Measurements from ENCODE around the gene ST7L.
"Not testable (repeated sequence)": the region's sequence is repeated elsewhere in the genome, so short reads cannot be mapped to it uniquely, and the experiment has no call there.

Gene ST7L

GRCh38 chr1:112492076-112492475, 126.9 kb downstream of the ST7L start:
- no peak for DNase-seq (ENCODE audit: low spot score)

DNA sequence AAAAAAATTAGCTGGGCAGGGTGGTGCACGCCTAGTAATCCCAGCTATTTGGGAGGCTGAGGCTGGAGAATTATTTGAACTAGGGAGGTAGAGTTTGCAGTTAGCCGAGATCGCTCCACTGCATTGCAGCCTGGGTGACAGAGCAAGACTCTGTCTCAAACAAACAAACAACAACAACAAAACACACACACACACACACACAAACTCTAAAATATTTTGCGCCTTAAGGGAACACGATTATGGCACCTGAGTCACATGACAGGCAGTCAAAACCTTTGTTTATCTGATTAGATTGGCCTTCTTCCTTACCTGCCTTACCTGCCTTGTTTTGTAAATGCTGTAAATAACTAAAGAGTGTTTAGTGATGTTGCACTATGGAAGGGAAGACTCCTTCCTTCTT, 130.8 kb downstream of the ST7L start:
- DNase-seq (ENCODE audit: low spot score) = no peak

DNA sequence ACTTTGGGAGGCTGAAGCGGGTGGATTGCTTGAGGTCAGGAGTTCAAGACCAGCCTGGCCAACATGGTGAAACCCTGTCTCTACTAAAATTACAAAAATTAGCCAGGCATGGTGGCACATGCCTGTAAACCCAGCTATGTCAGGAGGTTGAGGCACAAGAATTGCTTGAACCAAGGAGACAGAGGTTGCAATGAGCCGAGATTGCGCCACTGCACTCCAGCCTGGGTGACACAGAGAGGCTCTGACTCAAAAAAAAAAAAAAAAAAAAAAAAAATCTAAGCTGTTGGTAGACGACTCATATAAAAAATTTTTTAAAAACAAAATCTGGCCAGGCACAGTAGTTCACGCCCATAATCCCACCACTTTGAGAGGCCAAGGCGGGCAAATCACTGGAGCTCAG, 131.3 kb downstream of the ST7L start:
- DNase-seq (ENCODE audit: low spot score) = not testable (repeated sequence)

DNA sequence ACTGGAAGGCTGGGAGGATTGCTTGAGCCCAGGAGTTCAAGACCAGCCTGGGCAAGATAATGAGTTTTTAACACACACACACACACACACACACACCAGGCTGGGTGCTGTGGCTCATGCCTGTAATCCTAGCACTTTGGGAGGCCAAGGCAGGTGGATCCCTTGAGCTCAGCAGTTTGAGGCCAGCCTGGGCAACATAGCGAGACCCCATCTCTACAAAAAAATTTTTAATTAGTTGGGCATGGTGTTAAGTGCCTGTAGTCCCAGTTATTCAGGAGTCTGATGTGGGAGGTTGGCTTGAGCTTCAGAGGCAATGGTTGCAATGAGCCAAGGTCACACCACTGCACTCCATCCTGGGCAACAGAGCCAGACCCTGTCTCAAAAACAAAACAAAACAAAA, 132.9 kb downstream of the ST7L start:
- DNase-seq (ENCODE audit: low spot score) = not testable (repeated sequence)

DNA sequence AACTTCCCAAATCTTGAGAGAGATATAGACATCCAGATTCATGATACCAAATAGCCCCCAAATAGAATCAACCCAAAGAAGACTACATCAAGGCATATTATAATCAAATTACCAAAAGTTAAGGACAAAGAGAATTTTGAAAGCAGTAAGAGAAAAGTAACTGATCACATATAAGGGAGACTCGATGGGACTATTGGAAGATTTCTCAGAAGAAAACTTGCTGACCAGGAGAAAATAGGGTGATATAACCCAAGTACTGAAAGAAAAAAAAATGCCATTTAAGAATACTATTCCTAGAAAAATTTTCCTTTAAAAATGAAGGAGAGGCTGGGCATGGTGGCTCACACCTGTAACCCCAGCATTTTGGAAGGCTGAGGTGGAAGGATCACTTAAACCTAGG, 140.6 kb downstream of the ST7L start:
- DNase-seq (ENCODE audit: low spot score) = no peak

DNA sequence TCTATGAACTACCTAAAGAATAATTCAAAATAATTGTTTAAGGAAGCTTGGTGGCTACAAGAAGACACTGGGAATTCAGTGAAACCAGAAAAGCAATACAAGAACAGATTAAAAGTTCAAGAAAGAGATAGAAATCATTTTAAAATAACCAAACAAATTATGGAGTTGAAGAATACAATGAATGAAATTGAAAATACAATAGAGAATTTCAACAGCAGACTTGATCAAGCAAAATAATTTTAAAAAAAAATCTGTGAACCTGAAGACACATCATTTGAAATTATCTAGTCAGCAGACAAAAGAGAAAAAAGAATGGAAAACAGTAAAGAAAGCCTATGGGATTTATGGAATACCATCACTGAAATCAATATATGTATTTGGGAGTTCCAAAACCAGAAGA, 141.4 kb downstream of the ST7L start:
- DNase-seq (ENCODE audit: low spot score) = no peak
